HG02571 (cell line): ENCODE data around the gene COPZ2.
"Not testable (repeated sequence)": the region's sequence is repeated elsewhere in the genome, so short reads cannot be mapped to it uniquely, and the experiment has no call there.

ENCODE experiments used
- ATAC-seq: cut with Tn5 transposase; IDR thresholded peaks from one replicate; pipeline ENCODE4 v1.9.1; 2021; ENCODE audit warnings: mild to moderate bottlenecking, moderate library complexity; ENCODE audit not compliant: unreplicated experiment

Gene COPZ2, protein sequence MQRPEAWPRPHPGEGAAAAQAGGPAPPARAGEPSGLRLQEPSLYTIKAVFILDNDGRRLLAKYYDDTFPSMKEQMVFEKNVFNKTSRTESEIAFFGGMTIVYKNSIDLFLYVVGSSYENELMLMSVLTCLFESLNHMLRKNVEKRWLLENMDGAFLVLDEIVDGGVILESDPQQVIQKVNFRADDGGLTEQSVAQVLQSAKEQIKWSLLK

GRCh38 chr17:48037036-48037837 lies at the start of gene COPZ2:
Gene COPZ2 (minus strand): TSS chr17:48037797. CDS start chr17:48037777, 20 bp downstream.
- ATAC-seq, result no peak

DNA sequence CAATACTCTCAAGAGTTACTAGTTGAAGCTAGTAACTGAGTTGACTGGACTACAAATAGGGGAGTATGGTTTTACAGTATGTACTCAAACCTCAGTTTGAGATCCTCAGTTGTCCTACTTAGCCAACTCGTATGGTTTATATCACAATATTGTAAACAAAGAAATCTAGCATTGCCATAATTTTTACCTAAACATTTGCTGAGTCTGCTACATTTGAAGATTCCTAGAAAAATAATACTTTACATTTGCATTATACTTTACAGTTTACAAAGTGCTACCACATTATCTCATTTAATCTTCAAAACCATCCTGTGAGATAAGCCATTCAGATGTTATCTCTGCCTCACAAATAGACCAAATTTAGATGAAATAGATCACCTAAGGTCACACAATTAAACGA lies 47.3 kb upstream of the COPZ2 start:
- ATAC-seq, result no peak

GRCh38 chr17:48081858-48082257 lies 44.3 kb upstream of the COPZ2 start:
- ATAC-seq, result no peak

- not testable (repeated sequence) for ATAC-seq
Observed at GRCh38 chr17:48077152-48077551, 39.6 kb upstream of the COPZ2 start.

- ATAC-seq, result no peak
Observed at GRCh38 chr17:48074322-48075081, 36.9 kb upstream of the COPZ2 start.

GRCh38 chr17:48073566-48074094 lies 36.0 kb upstream of the COPZ2 start:
- not testable (repeated sequence) for ATAC-seq

GRCh38 chr17:48072811-48073210 lies 35.2 kb upstream of the COPZ2 start:
- not testable (repeated sequence) for ATAC-seq

- ATAC-seq, result no peak
Observed at GRCh38 chr17:48071654-48072053, 34.1 kb upstream of the COPZ2 start.

GRCh38 chr17:48070195-48070594 lies 32.6 kb upstream of the COPZ2 start:
- ATAC-seq, result no peak

GRCh38 chr17:48068491-48068961 lies 30.9 kb upstream of the COPZ2 start:
- ATAC-seq, result no peak

GRCh38 chr17:48067808-48068207 lies 30.2 kb upstream of the COPZ2 start:
- ATAC-seq, result not testable (repeated sequence)

- ATAC-seq, result no peak
Observed at GRCh38 chr17:48067245-48067644, 29.6 kb upstream of the COPZ2 start.

GRCh38 chr17:48066656-48067055 lies 29.1 kb upstream of the COPZ2 start:
- ATAC-seq, result no peak

- ATAC-seq, result no peak
Observed at GRCh38 chr17:48066192-48066591, 28.6 kb upstream of the COPZ2 start.

DNA sequence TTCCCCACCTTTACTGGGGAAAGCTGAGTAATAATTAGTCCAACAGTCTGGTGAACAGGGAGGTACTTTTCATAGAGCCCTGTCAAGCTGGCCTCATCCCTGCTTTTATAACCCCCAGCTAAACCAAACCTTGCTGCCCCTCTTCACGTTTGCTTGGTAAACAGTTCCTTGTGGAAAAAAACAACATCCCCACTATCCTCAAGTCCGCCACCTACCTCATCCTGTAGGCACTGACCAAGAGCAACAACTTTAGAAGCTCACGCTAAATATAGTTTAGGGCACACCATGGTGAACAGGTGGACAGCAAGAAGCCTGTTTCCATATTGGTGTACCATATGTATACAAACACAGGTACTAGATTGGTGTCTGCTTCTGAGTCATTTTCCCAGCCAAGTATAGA lies 27.0 kb upstream of the COPZ2 start:
- no peak for ATAC-seq

DNA sequence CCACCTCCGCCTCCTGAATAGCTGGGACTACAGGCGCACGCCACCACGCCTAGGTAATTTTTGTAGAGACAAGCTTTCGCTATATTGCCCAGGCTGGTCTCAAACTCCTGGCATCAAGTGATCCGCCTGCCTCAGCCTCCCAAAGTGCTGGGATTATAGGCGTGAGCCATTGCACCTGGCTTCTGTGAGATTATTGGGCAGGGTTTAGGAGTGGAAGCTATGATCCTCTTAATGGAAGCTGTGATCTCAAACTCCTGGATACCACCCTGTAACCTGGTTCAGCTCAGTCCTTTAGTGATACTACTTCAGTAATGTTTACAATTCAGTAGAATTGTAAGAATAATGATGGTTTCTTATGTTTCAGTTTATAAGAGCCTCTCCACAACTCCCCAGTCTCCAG lies 24.7 kb upstream of the COPZ2 start:
- ATAC-seq, result no peak

DNA sequence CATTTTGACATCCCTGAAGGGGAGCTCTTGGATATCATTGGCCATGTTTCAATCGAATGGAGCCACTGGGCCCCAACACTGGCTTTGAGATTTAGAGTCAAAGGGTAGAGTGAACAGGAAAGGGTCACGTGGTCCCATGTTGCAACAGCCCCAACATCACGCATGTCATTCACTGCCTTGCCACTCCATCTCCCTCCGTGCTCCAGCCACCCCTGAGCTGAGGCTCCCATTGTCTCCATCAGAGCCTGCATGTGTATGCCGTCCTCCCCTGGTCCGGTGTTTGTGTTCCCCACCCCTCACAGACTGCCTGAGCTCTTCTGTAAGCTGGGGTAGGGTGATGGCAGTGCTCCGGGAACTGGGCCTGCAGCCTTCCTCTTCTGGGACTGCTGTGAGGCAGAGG lies 22.7 kb upstream of the COPZ2 start:
- no peak for ATAC-seq

DNA sequence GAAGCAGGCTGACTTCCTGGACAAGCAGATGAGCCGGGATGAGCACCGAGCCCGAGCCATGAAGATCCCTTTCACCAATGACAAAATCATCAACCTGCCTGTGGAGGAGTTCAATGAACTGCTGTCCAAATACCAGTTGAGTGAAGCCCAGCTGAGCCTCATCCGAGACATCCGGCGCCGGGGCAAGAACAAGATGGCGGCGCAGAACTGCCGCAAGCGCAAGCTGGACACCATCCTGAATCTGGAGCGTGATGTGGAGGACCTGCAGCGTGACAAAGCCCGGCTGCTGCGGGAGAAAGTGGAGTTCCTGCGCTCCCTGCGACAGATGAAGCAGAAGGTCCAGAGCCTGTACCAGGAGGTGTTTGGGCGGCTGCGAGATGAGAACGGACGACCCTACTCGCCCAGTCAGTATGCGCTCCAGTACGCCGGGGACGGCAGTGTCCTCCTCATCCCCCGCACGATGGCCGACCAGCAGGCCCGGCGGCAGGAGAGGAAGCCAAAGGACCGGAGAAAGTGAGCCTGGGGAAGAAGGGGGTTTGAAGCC lies 21.6 kb upstream of the COPZ2 start:
- ATAC-seq, result no peak

DNA sequence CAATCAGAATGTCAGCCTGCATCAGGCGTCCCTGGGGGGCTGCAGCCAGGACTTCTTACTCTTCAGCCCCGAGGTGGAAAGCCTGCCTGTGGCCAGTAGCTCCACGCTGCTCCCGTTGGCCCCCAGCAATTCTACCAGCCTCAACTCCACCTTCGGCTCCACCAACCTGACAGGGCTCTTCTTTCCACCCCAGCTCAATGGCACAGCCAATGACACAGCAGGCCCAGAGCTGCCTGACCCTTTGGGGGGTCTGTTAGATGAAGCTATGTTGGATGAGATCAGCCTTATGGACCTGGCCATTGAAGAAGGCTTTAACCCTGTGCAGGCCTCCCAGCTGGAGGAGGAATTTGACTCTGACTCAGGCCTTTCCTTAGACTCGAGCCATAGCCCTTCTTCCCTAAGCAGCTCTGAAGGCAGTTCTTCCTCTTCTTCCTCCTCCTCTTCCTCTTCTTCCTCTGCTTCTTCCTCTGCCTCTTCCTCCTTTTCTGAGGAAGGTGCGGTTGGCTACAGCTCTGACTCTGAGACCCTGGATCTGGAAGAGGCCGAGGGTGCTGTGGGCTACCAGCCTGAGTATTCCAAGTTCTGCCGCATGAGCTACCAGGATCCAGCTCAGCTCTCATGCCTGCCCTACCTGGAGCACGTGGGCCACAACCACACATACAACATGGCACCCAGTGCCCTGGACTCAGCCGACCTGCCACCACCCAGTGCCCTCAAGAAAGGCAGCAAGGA lies 21.0 kb upstream of the COPZ2 start:
- ATAC-seq, result no peak

GRCh38 chr17:48057626-48058025 lies 20.0 kb upstream of the COPZ2 start:
- no peak for ATAC-seq
